HUDEP-2 (cell line): Measurements from ENCODE around the gene ABCA4.

Experiments
- DNase-seq, 76 experiments: peaks; one replicate each; lab custom pipeline; 2025; ENCODE audit not compliant: unreplicated experiment in 76 of 76; lab: John Stamatoyannopoulos, UW

The ABCA4 gene

GRCh38 chr1:94031591-94031990, 89.4 kb downstream of the ABCA4 start:
- no peak for DNase-seq

GRCh38 chr1:94031154-94031553, 89.8 kb downstream of the ABCA4 start:
- no peak for DNase-seq

- DNase-seq: no peak
Observed at GRCh38 chr1:94029130-94029993, 91.6 kb downstream of the ABCA4 start.

GRCh38 chr1:94027721-94028515, 93.0 kb downstream of the ABCA4 start:
- no peak for DNase-seq

- peak in 56 of 76 experiments; percentile 3 to 84 (median 33) for DNase-seq
Observed at GRCh38 chr1:94026619-94027380, 94.1 kb downstream of the ABCA4 start.

- peak in 21 of 76 experiments; percentile 8 to 62 (median 28) for DNase-seq
Observed at GRCh38 chr1:94025383-94026340, 95.3 kb downstream of the ABCA4 start.

DNA sequence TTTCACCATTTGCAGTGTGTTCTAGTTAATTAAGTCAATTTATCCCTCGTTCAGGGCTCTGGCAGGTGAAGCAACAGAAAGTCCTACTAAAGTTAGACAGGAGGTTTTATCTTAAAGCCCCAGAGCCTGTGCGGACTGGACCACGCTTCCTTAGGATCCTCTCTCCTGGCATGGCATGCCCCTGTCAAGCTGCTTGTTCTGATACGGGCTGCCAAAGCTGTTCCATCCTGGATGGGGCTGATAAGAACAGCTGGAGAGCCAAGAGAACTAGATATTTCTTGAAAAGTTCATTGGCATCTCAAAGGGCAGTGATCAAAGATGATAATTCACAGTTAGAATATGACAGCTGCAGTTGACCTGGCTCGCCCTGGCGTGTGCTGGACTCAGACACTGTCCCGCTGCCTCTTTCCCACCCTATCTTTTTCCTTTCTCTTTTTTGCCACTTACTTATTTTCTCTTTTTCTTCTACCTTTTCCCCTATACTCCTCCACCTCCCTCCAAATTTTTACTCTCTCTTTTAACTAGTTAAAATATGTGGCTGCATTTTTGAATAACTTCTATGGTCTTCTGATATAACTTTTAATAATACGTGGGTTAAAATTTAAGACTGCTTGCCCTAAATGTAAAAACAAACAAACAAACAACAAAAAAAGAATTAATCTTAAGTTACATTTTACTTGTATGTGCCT, 96.7 kb downstream of the ABCA4 start:
- DNase-seq: peak in 73 of 76 experiments; percentile 23 to 96 (median 76)

DNA sequence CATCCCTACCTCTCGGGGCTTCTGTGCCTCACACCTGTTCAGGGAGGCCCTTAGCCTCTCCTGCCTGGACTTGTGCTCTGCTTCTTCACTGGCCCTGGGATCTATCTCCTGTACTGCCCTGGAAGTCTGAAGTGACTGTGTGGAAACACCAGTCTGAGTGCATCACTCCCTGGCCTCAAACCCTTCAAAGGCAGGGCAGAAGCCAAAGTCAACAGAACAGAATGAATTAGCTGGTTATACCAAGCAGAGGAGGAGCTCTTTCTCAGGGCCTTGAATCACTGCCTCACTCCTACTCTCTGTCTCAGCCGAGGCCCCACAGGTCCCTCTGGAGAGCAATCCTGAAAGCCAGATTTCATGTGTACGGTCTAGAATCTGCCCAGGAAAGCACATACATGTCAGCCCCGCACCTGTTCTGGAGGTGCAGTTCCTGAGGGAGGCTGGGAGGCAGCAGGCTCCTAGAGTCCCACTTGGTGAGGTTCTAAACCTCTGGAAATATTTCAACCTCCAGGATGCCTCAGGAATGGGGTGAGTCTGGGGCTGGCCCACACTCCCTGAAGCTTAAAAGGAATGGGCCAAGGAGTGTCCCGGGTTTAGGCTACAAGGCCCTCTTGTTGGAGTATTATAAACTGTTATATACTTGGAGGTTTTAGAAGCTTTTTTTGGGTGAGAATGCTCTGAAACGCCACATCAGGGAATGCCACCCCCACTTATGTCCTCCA, 98.3 kb downstream of the ABCA4 start:
- DNase-seq: no peak

DNA sequence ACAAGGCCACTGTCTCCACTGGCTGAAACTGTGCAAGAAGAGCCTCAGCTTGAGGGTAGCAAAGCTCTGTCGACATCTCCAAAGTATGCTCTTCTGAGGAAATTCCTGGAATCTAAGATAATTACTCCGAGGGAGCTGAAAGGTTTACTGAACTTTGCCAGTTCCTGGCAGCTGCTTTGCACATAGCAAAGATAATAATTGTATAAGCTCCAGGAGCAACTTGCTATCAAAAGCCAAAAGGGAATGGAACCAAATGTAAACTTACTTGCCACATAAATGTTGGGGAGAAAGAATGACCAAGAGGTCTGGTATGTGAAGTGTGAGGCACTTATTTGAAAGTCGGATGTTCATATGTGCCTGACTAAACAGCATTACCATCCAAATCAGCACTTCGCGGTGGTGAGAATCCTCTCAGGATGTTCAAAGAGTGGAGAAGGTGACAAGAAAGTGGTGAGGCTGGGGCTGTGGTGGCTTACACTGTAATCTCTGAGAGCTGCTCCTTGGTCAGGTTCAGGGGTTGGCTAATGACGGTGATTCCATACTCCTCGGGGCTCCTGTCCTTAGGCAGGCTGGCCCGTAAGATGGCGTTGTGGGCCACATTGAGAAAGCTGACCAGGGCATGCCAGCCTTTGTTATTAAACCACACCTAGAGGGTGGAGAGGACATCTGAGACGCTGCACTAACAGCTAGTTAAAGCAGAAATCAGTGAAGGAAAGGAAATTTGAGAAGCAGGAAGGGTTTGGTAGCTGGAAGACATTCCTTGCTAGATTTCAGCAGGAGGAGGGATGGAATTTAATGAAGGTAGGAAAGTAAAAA, 100.0 kb downstream of the ABCA4 start:
- peak in 2 of 76 experiments; percentile 29 to 36 for DNase-seq

DNA sequence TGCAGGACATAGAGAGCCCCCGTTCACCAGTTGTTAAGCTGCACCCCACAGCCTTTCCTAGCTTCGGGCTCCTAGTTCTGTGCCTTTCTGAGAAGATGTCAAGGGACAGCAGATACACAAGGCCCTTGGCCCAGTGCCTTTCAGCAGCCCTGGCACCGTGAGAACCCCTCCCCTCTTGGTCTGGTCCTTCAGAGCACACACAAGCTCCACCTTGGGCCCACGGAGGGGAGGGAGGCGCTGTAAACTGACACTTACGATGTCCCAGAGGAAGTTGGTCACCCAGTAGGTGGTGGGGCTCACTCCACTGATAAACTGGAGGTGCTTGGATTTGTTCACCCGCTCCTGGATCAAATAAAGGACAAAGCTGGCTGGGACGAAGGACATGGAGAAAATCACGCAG, 101.6 kb downstream of the ABCA4 start:
- DNase-seq: no peak

- DNase-seq: no peak
Observed at GRCh38 chr1:94017155-94017829, 103.7 kb downstream of the ABCA4 start.

DNA sequence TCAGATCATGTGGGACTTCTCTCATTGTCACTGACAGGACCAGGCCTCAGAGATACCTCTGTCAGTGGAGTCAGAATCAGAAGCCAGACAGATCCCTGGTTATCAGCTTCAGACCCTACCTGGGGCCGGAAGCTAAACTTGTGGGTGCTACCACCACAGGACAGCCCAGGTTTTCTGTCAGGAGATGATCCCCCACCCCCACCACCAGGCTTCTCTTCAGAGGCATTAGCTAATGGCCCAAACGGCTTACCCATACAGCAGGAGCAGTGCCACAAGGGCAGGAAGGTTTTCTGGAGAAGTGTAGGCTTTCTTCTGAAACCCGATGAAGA, 105.5 kb downstream of the ABCA4 start:
- no peak for DNase-seq

DNA sequence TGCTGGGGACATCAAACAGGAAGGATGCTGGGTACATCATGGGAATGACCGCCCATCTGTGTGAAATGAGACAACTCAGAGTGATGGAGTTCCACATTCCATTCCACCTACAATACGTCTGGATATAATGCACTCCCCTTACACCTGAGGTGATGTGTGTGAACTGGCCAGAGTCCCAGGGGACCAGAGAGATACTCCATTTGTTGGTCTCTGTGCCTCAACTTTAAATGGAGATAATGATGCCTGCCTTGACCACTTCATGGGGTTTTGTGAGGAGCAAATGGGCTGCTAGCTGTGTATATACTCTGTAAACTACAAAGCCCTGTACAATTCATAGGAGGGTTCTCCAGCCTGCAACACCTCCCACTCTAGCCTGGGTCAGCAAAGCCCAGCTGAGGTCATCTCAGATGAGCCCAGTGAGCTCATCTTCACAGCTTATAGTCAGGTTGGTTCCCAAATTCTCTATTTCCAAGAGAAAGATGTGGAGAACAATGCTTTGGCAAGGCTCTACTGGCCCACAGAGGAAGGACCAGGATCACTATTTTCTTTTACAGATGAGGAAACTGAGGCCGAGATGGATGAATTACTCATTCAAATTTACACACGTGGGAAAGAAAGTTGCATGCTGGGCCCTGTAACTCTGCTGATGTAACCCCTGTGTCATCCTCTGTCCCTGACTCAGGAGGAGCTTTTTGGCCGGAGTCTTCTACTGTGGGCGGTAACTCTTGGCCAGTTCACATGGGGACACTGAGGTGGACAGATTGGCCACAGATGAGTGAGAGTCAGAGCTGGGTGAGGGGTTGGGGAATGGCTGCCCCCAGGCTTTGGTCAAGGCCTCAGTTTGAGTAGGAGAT, 106.1 kb downstream of the ABCA4 start:
- DNase-seq: no peak

GRCh38 chr1:94014087-94014486, 106.9 kb downstream of the ABCA4 start:
- DNase-seq: no peak

- peak in 1 of 76 experiments; percentile 14 for DNase-seq
Observed at GRCh38 chr1:94013367-94013878, 107.5 kb downstream of the ABCA4 start.

DNA sequence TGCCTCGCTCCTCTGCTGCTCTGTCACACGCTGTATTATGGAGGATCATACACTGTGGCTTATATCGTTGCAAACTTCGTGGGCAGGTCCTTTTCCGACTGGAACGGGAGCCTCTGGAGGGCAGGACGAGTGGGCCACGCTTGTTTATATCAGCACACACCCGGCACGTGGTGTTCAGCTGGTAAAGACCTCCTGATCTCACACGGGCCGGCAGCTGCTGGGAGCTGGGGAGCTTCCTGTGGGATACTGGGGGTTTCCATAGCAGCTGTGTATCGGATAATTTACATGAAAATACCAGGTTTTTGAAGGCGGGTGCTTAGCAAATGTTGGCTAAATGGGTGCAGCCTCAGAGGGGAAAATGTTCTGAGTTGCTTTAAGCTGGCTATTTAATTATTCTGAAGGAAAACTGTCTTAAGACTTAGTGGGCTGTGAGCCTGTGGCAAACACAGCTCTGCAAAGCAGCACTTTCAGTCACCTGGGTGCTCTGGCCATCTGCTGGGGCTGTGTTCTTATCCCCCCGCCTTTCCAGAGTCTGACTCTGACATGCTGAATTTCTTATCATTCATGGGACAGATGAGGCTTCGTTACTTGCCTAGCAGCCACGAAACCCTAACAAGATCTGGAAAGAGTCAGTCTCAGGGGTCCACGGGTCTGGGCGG, 108.1 kb downstream of the ABCA4 start:
- peak in 1 of 76 experiments; percentile 15 for DNase-seq
